GM12878 (cell line): Measurements from ENCODE around the gene E2F7.

Source experiments
- CTCF ChIP-seq, 3 experiments: IDR thresholded peaks in 2 of 3; conservative IDR thresholded peaks in 1 of 3; 2 replicates each; pipeline ENCODE4 v1.5.1; 2011; ENCODE audit warnings: low read depth in 3 of 3, low read length in 3 of 3, mild to moderate bottlenecking in 3 of 3, control low read depth in 2 of 3, moderate library complexity in 2 of 3, inconsistent platforms in 1 of 3, mixed read lengths in 1 of 3; ENCODE audit not compliant: control insufficient read depth in 2 of 3, insufficient read depth in 1 of 3; ENCODE audit errors: extremely low read depth in 1 of 3
- EP300 ChIP-seq, 2 experiments: fragments of 150-350 bp in 1 of 2; IDR thresholded peaks; 2 replicates each; pipeline ENCODE4 v1.6.1; 2011 to 2012; ENCODE audit warnings: low read depth in 2 of 2, low read length in 2 of 2, borderline replicate concordance in 1 of 2, improper control_type of control experiment in 1 of 2, inconsistent platforms in 1 of 2; ENCODE audit not compliant: control insufficient read depth in 1 of 2
- GABPA ChIP-seq: IDR thresholded peaks from 2 replicates; pipeline ENCODE4 v1.6.1; 2014; ENCODE audit warnings: antibody characterized with exemption, low read depth, mild to moderate bottlenecking, inconsistent platforms

- no peak for TF ChIP-seq CTCF (IDR thresholded peaks at IDR 0.05 in 2 of 3, conservative IDR thresholded peaks at IDR 0.05 in 1 of 3; ENCODE audit: control insufficient read depth in 2 of 3, extremely low read depth in 1 of 3, insufficient read depth in 1 of 3, low read depth in 3 of 3, low read length in 3 of 3)
- TF ChIP-seq EP300 (IDR thresholded peaks at IDR 0.05; ENCODE audit: borderline replicate concordance in 1 of 2, control insufficient read depth in 1 of 2, low read depth in 2 of 2, low read length in 2 of 2) = no peak
- no peak for TF ChIP-seq GABPA
Observed at GRCh38 chr12:76984566-76984965, 80.8 kb downstream of the E2F7 start.
